GM06990 (cell line): Measurements from ENCODE around the gene CCL19.
A peak's percentile ranks its signal among the peaks of the same experiment; 100 is the strongest.

Experiments
- DNase-seq: peaks from one replicate; pipeline ENCODE4 v3.0.0-alpha.2; 2011; ENCODE audit not compliant: insufficient read length; ENCODE audit errors: extremely low read depth
- H3K27me3 ChIP-seq: replicated peaks from 2 replicates; pipeline ENCODE4 v1.6.0; 2011; ENCODE audit warnings: low read length; ENCODE audit not compliant: control insufficient read depth, insufficient read depth
- H3K36me3 ChIP-seq: 2 replicates; pipeline ENCODE4 v1.5.1; 2011; ENCODE audit warnings: low read length; ENCODE audit not compliant: control insufficient read depth, insufficient read depth
- H3K4me3 ChIP-seq: replicated peaks from 2 replicates; pipeline ENCODE4 v1.5.1; 2011; ENCODE audit warnings: low read depth, mild to moderate bottlenecking, control low read depth, low read length
- CTCF ChIP-seq: IDR thresholded peaks from 2 replicates; pipeline ENCODE4 v1.5.1; 2011; ENCODE audit warnings: low read length, control low read depth, mild to moderate bottlenecking, inconsistent platforms; ENCODE audit not compliant: insufficient read depth, poor library complexity, severe bottlenecking

The CCL19 gene

GRCh38 chr9:34656992-34657391 lies 34.1 kb downstream of the CCL19 start:
- DNase-seq: no peak
- Histone ChIP-seq H3K4me3 (no peak overlapping the region), H3K36me3 (no peaks in the 10 kb centered on the region), H3K27me3 (no peaks in the 10 kb centered on the region)
- no peak for TF ChIP-seq CTCF

GRCh38 chr9:34655394-34655793 lies 35.7 kb downstream of the CCL19 start:
- Histone ChIP-seq H3K4me3 (no peak overlapping the region), H3K27me3 (no peaks in the 10 kb centered on the region), H3K36me3 (peaks cover 3% of the 10 kb centered on the region; the same call in 1 of the 2 replicates)
- no peak for TF ChIP-seq CTCF
- DNase-seq: no peak

DNA sequence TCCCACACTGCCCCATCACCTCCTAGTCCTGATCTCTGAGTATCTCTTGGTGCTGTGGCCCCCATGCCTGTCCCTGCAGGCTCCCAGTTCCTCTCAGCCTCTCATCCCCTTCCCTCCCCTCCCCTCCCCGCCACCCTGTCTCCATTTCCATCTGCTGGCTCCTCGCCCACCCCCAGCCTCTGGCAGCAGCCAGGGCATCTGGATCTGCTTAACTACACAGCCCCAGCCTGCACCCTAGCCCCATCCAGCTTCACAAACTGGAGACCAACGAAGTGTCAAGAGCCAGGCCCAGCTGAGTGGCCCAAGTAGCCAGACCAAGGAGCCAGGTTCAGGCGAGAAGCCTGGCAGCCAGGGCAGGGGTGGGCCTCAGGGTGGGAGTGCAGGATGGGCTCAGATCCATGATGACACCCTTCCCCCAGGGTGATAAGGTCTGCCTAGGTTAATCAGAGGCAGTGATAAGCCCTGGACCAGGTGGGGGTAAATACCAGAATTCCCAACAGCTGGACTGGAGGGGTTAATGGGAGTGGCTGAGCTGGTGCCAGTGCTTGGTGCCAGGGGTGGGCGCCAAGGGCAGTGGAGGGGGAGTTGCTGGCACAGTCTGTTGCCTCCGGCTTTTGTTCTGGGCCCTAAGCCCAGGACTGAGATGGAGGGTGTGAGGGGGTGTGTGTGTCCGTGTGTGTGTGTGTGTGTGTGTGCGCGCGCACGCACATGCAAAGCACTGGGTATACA lies 36.6 kb downstream of the CCL19 start:
- no peak for TF ChIP-seq CTCF
- no peak for DNase-seq
- Histone ChIP-seq H3K27me3 (no peaks in the 10 kb centered on the region), H3K4me3 (no peak overlapping the region), H3K36me3 (peaks cover 9% of the 10 kb centered on the region)

GRCh38 chr9:34653151-34654072 lies 37.7 kb downstream of the CCL19 start:
- H3K36me3 ChIP-seq: peaks cover 19% of the 10 kb centered on the region
- H3K27me3 ChIP-seq: no peaks in the 10 kb centered on the region
- no peak for TF ChIP-seq CTCF
- DNase-seq: no peak
- no peak overlapping the region for H3K4me3 ChIP-seq

DNA sequence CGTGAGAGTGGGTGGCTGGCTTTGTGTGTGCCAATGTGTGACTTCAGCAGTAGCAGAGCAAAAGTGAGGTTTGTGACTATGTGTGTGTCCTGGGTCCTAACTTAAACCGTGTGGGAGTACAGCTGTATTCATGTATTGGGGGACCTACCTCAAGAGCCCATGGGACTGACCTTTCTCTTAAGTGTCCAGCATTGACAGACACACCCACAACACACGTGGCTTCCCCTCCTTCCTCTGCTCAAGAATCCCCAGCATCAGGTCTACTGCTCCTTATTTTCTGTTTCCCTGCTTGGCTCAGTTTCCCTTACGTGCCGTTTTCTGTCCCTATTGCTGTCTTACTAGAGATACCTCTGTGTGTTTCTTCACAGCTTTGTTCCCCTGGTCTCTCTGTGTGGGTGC lies 38.5 kb downstream of the CCL19 start:
- DNase-seq: no peak
- no peak for TF ChIP-seq CTCF
- Histone ChIP-seq H3K27me3 (no peaks in the 10 kb centered on the region), H3K4me3 (peak overlapping the region; percentile 29; the same call in 1 of the 2 replicates), H3K36me3 (peaks cover 19% of the 10 kb centered on the region)
